Myocyte (in vitro differentiated cells): ENCODE results near the gene MYL10. TPM values are rescaled to one million over a fixed set of nuclear protein-coding genes. Genes with fewer than 3 reads are reported as not detected.

Source experiments
- DNase-seq: peaks from one replicate; pipeline ENCODE4 v3.0.0-alpha.2; 2012; ENCODE audit warnings: low read depth
- total RNA-seq: library from RNA; depleted of rRNA; stranded (reverse); fragments of >200 nt; gene quantifications from 2 replicates; pipeline ENCODE4 v1.2.3, GENCODE V29; 2014

Gene MYL10
- total RNA-seq, 1 donor from 2014 or later: not detected

DNA sequence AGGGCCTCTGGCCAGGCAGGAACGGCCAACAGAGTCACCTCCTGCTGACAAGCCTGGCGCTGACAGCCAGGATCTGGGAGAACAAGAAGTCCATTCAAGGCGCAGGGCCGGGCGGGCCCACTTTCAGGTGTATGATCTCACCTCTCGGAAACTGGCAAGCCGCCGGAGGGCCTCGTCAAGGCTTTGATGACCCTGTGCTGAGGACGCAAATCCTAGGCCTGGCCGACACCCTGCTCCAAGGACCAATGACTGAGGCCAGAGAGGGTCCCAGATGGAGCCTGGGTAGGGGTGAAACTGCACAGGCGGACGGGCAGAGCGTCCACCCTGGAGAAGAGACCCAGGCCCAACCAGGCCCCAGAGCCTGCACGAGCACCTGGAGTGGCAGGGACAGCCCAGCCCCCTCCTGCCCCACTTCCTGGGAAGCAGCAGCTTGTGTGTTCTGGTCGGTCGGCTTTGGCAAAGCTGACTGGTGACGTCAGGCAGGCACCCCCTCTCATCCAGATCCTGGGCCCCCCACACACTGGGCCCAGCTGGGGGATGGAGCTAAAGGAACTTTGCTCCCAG lies 30.6 kb downstream of the MYL10 start:
- DNase-seq: no peak

DNA sequence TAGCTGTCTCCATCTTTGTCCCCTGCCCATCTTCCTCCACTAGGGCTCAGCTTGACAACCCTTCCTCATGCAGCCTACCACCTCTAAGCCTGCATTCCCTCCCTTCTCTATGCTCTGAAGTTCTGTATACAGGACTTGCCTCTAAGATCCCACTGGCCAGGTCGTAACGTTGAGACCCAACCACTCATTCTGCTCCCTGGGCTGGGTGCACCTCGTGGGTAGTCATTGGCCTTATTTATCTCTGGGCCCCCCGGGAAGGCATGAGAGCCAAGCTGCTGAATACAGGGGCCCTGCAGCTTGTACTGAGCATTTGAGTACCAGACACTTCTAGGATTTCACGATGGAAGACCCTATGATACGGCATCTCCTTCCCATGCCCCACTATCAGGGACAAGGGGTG lies 31.2 kb downstream of the MYL10 start:
- DNase-seq: no peak

DNA sequence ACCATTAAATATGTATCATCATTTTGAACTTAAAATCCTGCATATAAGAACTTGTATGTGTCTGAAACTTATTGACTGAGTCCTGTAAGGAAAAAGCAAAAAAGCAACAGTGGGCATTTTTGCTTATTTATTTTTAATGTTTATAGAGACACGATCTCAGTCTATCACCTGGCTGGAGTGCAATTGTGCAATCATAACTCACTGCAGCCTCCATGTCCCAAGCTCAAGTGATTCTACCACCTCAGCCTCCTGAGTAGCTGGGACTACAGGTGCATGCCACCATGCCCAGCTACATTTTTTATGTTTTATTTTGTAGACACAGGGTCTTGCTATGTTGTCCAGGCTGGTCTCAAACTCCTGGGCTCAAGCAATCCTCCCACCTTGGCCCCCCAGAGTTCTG lies 32.2 kb downstream of the MYL10 start:
- no peak for DNase-seq

DNA sequence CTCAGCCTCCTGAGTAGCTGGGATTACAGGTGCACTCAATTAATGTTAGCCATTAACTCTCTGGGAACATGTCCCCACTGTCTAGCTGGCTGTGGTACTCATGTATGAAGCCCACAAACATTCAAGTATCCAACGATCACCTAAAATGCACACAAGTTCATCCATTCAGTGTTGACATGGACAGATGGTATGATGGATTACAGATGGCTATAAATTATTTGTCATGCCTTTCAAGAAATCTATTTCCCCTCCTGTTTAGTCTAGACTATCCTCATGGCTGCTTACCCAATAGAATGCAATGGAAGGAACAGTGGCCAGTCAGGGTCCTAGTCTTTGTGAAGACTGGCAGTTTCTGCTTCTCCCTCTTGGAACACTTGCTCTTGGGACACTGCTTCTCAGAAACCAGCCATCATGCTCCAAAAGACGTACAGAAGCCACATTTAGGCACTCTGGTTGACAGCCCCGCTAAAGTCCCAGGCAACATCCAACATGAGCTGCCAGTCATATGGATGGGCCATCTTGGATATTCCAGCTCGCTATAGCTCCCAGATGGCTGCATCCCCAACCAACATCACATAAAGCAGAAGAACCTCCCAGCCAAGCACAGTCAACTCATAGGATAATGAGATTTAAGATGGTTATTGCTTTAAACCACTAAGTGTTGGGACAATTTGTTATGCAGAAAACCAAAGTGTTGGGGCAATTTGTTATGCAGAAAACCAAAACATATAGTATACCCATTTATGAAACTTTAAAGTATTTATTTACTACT lies 33.1 kb downstream of the MYL10 start:
- no peak for DNase-seq

DNA sequence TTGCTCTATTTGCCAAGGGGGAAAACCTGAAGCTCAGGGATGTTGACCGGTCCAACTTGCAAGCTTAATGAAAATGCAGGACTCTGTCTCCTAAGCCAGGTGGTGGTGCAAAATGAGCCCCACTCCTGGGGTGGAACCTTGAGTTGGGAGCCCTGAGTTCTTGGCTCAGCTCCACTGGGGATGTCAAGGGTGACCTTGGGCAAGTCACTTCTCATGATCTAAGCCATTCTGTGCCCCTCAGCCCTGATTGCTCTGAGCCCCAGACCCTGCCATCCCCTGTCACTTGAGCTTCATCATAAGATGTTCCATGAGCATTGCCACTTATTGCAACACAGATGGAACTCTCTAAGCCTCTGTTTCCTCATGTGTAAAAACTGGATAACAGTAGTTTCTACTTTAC lies 33.9 kb downstream of the MYL10 start:
- DNase-seq: no peak

DNA sequence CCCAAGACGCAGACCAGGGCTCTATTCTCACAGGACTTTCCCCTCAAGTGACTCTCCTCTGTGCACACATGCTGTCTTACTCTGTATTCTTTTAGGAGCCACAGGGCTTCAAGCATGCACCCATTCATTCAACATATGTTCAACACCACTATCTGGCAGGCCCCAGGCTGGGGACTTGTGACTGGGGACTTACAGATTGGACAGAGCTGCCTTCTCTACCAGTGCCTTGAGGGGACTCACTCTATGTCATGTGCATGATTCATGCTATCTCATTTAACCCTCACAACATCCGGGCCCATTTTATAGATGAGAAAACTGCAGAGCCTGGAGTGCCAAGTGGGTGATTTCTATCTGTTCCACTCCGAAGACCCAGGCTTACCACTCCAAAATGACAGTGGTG lies 34.3 kb downstream of the MYL10 start:
- no peak for DNase-seq

DNA sequence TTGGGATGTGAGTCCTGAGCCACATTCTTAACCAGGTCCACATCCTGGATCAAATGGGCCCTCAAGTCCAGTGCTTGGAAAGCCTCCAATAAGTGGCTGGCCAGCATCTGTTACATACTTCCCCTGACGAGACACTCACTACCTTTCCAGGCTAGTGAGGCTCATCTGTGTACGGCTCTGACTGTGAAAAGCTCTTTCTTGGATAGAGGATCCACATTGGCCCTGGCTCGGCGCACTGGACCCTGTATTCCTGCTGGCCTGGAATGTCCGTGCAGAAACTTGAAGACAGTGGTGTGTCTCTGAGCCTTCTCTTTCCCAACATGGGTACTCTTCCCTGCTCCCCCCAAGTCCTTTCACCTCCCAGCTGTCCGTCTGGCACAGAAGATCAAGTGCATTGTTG lies 35.5 kb downstream of the MYL10 start:
- DNase-seq: no peak

DNA sequence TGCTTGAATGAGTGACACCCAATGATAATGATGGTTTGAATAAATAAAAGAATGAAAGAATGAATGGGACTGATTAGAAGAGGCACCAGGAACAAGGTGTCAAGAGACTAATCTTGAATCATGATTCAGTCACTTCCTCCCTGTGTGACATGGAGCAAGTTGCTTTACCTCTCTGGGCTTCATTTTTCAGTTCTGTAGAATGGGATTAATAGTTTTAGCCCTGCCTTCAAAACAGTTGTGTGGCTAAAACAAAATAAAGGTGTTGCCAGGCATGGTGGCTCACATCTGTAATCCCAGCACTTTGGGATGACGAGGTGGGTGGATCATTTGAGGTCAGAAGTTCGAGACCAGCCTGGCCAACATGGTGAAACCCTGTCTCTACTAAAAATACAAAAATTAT lies 37.6 kb downstream of the MYL10 start:
- DNase-seq: no peak

DNA sequence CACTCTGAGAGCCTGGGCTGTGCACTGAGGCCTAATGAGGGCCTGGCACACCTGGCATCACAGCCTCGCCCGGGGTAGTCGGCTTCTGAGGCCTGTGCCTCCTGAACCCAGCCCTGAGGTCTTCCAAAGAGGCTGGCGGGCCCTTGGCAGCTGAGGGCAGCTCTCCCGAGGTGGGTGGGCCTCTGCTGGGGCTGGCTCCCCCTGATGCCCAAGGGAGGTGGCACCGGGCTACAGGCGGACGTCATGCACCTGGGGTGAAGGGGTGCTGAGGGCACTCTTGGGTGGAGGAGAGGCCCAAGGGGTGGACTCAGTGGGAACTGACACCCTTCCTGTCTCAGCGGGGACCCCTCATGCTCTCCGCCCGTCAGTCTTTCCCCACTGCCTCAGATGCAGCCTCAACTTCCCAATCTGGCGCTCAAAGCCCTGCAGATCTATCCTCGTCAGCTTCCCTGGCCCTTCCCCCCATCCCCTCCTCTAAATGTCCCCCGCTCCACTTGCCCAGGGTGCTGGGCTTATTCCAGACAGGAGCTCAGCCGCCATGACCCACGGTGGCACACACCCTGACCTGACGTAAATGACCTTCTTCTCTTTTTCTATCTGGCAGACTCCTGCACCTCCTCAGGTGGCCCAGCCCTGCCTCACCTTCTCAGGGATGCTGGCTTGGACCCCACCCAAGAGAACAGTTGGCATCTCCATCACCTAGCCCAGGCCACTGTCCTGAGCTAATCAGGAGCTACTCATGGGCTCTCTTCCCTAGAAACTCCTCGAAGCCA lies 38.2 kb downstream of the MYL10 start:
- DNase-seq: no peak

DNA sequence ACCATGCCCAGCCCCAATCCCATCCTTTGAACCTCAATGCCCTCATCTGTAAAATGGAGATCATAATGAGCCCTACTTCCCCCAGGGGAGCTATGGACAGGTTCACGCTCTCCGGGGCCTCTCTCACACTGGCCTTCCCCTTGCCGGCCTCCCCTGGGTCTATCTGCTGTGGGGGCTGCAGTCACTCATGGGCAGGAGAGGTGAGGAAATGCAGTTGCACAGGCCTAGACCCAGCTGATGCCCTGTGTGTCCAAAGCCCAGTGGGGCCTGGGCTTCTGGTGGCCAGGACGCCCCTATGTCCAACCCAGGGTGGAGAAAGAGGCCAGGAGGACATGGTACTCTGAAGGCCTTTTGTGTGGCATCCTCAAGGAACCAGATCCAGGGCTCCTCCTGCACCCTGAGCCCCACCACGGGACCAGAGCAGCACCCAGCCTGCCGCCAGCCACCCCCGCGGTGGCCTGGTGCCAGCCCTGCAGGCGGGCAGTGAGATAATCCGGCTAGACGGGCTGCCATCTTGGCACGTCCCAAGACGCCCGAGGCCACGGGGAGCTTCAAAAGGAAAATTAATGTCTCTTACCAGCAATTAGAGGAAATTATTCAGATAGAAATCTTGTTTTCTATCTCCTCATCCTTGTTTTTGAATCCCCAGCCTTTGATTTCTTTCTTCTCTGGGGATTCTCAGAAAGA lies 39.0 kb downstream of the MYL10 start:
- no peak for DNase-seq

DNA sequence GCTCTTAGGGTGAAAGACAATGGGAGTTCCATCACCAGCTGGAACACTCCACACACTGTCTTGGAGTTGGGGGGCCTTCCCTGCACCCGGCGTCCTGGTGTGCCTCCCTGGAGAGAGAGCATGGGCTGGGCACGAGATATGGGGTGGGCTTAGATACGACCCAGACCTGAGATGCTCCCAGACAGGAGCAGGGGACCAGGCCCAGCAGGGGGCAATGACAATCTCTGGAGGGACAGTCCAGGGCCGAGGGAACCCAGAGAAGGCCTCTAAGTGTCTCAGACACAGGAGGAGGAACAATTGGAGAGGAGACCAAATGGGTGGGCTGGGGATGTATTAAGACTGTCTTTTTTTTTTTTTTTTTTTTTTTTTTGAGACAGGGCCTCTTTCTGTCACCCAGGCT lies 40.0 kb downstream of the MYL10 start:
- no peak for DNase-seq

DNA sequence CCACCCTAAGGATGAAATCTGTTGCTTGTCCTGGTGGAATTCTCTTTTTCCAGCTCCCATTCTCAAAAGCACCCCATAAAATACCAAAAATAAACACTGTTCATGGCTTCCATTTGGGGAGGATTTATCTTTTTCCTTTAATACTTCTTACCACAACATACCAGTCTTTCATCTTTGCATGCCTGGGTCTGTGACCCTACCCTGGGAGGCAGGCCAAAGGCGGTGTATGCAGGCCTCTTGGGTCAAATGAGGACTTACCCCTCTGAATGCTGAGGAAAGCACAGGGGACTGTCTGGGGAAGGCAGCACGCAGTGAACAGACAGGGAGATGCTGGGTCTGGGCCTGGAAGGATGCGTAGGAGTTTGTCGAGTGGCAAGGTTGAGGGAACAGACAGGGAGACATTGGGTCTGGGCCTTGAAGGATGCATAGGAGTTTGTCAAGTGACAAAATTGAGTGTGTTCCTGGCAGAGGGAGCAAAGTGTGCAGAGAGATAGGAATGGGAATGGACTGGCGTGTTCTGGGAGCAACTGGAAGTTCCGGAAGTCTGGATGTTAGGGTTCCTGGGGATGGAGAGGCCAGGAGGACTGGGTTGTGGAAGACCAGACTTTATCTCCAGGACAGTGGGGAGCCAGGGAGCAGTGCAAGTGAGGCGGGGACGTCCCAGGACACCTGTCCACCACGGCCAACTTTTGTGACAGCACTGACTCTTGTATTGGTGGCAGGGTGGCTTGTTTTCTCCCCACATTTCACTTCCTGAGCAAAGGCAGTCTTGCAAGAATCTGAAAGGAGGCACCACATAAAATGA lies 40.8 kb downstream of the MYL10 start:
- no peak for DNase-seq

DNA sequence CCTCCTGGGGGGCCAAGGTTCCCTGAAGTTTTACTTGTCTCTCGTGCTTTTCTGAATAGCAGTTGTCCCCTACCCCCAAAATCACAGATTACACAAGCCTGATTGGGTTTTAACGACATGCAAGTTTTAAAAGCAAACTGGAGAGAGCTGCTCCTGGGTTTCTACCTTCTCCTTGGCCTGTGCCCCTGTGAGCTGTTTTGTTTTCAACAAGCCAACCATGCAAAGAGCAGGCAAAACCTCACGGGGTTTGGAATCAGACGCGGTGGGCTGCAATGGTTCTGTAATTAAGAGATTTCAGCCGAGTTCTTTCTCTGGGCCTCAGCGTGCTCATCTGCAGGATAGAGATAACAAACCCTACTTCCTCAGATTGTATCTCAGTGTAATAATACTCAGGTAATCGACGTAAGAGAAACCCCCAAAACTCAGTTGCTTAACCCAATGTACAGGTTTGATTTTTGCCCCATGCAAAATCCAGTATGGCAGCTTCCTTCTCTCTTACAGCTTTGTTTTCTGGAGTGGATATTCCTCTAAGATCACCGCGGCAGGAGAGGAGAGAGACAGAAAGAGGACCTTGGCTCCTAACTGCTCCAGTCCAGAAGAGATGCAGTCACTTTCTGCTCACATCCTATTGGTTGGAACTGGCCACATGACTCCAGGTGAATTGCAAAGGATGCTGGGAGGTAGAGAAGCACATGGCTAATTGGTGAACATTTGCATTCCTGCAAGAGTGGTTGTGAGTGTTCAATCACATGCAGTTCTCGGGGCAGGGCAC lies 42.0 kb downstream of the MYL10 start:
- DNase-seq: no peak

DNA sequence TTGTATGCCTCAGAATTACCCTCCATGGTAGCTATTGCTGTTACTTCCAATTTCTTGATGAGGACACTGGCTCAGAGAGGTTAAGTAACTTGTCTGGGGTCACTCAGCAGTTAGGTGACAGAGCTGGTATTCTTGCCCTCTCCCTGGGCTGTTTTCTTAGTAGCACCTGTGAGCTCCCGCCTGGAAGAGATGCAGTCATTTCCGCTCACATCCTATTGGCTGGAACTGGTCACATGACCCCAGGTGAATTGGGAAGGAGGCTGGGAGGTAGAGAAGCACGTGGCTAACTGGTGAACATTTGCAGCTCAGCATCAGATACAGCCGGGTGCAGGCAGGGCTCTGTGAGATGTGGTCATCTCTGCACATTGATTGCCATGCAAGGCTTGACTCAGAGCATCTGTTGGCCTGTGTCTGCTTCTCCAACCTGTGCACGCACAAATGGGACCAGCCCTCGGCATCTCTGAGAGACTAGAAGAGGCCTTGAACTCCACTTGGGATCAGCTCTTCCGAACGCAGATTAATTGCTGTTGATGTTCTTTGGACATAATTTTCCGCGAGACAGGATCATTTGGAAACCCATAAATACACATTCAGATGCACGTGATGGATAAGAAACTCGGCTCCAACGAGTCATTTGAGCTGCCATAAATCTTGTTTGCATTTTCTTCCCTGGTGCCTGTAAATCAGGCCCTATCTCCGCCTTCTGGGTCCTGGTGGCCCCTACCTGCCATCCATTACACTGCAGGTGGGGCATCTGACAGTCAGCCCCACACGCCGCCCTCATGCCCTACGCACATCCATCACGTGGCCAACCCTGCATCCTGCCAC lies 42.8 kb downstream of the MYL10 start:
- DNase-seq: no peak

DNA sequence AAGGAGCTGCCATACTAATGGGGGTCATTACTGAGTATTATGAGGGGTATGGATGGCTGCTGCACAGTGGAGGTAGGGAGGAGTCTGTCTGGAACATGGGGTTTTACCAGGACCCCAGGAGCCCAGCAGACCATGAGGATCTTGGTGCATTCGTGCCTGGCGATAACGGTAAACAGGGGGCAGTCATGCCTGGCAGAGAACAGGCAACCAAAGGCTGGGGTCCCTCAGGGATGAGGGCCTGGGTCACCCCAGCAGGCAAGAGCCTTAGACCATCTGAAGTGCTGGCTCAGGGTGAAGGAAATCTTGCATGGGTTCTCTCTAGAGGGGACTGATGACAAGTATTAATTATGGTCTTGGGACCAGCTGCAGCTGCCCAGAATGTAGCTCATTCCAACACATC lies 46.1 kb downstream of the MYL10 start:
- no peak for DNase-seq

DNA sequence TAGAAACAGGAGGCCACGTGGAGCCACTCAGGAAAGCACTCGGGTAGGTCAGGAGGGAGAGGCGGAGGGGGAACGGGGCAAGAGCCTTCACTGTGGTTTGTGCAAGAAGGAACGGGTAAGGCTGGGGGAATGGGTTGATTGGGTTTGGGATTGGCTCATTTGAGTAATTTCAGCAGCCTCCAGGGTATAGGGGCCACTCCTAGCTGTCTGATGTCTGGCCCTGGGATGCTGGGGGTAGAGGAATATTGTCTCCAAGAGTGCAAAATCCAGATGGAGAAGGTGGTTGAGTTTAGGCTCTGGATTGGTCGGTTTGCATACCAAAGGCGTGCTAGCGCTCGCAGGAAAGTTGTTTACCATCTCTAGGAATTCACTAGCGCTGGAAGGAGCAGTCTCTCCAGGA lies 47.2 kb downstream of the MYL10 start:
- DNase-seq: no peak

DNA sequence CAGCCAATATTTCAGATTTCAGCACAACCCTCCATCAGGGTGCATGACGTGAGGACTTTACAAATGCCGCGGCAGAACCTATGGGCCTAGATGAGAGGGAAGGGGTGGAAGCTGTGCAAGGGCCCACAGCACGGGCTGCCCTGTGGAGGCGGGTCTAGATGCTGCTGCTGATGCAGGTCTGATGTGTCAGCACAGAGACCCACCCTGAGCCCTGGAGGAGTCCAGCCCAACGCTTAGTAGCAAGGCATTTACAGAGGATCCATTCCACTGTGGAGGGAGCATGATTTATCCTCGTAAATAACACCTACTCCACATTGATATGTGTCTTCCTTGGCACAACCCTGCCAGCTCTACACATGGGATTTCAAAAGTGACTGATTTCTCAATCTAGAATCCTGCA lies 48.5 kb downstream of the MYL10 start:
- no peak for DNase-seq

DNA sequence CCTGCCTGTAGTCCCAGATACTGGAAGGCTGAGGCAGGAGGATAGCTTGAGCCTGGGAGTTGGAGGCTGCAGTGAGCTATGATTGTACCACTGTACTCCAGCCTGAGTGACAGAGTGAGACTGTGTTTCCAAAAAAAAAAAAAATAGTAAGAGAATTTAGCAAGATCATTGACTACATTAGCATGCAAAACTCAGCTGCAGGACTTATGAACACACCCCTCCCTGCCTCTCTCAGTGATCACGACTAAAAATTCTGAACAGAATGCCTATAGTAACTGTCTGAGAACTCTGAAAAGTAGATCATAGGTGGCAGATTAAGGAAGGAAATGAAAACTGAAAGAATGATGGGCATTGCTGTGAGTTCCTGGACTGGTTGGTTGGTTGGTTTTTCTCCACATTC lies 50.5 kb downstream of the MYL10 start:
- no peak for DNase-seq

DNA sequence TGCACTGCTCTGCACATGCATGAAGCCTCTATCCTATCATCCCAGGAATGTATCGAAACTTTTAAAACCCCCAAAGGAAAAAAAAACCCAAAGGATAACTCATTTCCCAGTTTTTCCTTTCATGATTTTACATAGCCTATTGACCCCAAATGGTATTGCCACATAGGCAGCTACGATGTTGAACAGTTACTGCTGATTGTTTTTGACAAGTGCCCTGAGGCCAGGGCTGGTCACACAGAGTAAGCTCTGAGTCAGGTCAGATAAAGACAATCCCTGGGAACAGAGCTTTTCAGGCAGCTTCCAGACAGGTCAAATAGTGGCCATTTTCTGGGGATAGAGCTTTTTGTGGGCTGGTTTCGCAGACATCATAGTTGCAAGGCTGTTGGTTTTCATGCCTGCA lies 52.1 kb downstream of the MYL10 start:
- DNase-seq: no peak
